ENCODE results near the gene FCN3. TPM values are rescaled to one million over a fixed set of nuclear protein-coding genes. Genes with fewer than 3 reads are reported as not detected.

The FCN3 gene
- total and polyA plus RNA-seq, 9 of the 15 experiments (the other 6 are each of a cell fraction or from before 2014, with no cell fraction given), result 0.49 TPM; not detected in 8

GRCh38 chr1:27321813-27322568 is 52.6 kb downstream of the FCN3 start, which contains the start of gene TMEM222 (continued):
- peak; percentile 79 for TF ChIP-seq L3MBTL2 (IDR thresholded peaks at IDR 0.05)
- TF ChIP-seq POLR2H (tag; IDR thresholded peaks at IDR 0.05; ENCODE audit: low read depth), result peak; percentile 77
- TF ChIP-seq RFX7 (CRISPR knock-in tag; IDR thresholded peaks at IDR 0.05), result no peak
- TF ChIP-seq NFE2L1 (tag; IDR thresholded peaks at IDR 0.05; ENCODE audit: borderline replicate concordance, low read depth), result no peak
- peak; percentile 25 for TF ChIP-seq ARID1B (IDR thresholded peaks at IDR 0.05)
- no peak for TF ChIP-seq PBX2 (CRISPR knock-in tag; IDR thresholded peaks at IDR 0.05; ENCODE audit: low read depth)
- TF ChIP-seq PBX2 (tag; conservative IDR thresholded peaks at IDR 0.05; ENCODE audit: low read depth), result no peak
- peak in 1 of 2 experiments; percentile 86; a peak in 1 of 4 replicates for TF ChIP-seq FOXA3 (CRISPR knock-in tag; conservative IDR thresholded peaks at IDR 0.05 in 1 of 2, IDR thresholded peaks at IDR 0.05 in 1 of 2)
- 0 out of 2 replicates have a peak, but pooled peaks have one; percentile 41 for TF ChIP-seq CREB3 (tag; conservative IDR thresholded peaks at IDR 0.05; ENCODE audit: low read depth)
- TF ChIP-seq HOMEZ (CRISPR knock-in tag; IDR thresholded peaks at IDR 0.05), result no peak
- TF ChIP-seq TGIF2 (CRISPR knock-in tag; IDR thresholded peaks at IDR 0.05), result 0 out of 2 replicates have a peak, but pooled peaks have one; percentile 61
- TF ChIP-seq POLR2A (conservative IDR thresholded peaks at IDR 0.05), result peak; percentile 92
- TF ChIP-seq ARID3B (CRISPR knock-in tag; IDR thresholded peaks at IDR 0.05; ENCODE audit: borderline replicate concordance), result no peak
- no peak for TF ChIP-seq ZBTB5 (IDR thresholded peaks at IDR 0.05)
- no peak for TF ChIP-seq KHSRP (IDR thresholded peaks at IDR 0.05)
- no peak for TF ChIP-seq ZNF212 (CRISPR knock-in tag; IDR thresholded peaks at IDR 0.05)
- no peak for TF ChIP-seq FOS (IDR thresholded peaks at IDR 0.05; ENCODE audit: extremely low read depth, insufficient read length)
- TF ChIP-seq CEBPB (tag; IDR thresholded peaks at IDR 0.05), result peak; percentile 98
- TF ChIP-seq ATF7 (IDR thresholded peaks at IDR 0.05), result peak; percentile 97
- no peak for TF ChIP-seq LARP7 (IDR thresholded peaks at IDR 0.05)
